DND-41 (cell line): Measurements from ENCODE around the gene LINS1.

ENCODE experiments used
- EZH2 ChIP-seq: IDR thresholded peaks from 3 replicates; pipeline ENCODE4 v1.6.1; 2012; ENCODE audit warnings: borderline replicate concordance, low read depth, mild to moderate bottlenecking, moderate library complexity, low read length, inconsistent platforms; ENCODE audit not compliant: severe bottlenecking
- TF ChIP-seq, protein P1 (sequence below): IDR thresholded peaks from 2 replicates; pipeline ENCODE4 v1.5.1; 2012; ENCODE audit warnings: borderline replicate concordance, low read length, moderate library complexity, mild to moderate bottlenecking; ENCODE audit not compliant: poor library complexity, severe bottlenecking; ENCODE audit errors: extremely low read depth

DNA sequence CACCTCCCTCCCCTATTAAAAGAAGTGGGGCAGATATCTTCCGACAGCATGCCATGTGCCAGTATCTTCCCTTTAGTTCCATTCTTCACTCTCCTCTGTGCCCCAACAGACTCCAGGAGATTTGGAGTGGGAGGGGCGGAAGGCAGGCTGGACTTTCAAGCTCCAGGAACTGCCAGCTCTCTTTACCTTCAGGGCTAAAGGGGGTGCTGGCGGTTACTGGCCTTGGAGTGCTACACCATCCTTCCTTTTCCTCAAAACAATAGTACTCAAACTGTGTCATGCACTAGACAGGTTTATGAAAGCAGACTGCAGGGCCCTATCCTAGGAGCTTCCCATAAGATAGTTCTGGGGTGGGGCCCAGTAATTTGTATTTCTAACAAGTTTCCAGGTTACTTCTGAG, 6.0 kb downstream of the LINS1 start:
- TF ChIP-seq, protein P1, sequence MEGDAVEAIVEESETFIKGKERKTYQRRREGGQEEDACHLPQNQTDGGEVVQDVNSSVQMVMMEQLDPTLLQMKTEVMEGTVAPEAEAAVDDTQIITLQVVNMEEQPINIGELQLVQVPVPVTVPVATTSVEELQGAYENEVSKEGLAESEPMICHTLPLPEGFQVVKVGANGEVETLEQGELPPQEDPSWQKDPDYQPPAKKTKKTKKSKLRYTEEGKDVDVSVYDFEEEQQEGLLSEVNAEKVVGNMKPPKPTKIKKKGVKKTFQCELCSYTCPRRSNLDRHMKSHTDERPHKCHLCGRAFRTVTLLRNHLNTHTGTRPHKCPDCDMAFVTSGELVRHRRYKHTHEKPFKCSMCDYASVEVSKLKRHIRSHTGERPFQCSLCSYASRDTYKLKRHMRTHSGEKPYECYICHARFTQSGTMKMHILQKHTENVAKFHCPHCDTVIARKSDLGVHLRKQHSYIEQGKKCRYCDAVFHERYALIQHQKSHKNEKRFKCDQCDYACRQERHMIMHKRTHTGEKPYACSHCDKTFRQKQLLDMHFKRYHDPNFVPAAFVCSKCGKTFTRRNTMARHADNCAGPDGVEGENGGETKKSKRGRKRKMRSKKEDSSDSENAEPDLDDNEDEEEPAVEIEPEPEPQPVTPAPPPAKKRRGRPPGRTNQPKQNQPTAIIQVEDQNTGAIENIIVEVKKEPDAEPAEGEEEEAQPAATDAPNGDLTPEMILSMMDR: no peak
- TF ChIP-seq EZH2: no peak
